ENCODE data around the gene ANO10.
"Not testable (repeated sequence)": the region's sequence is repeated elsewhere in the genome, so short reads cannot be mapped to it uniquely, and the experiment has no call there.

Gene ANO10

DNA sequence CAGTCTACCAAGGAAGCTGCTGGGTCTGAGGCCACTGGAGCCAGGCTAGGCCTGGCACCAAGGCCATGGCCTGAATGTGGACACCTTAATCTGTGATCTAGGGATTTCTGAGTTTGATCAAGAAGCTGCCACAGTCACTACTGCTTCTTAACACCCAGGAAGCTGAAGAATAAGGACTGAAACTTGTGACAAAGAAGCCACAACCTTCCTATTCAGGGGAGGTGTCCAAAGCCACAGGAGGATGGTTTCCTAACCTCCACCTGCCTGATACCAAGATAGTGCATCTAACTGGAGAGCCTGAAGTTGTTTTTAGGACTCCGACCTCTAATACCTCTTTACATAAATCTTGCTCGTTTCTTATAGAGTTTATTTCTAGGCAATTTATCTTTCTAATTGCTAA, 5.5 kb upstream of the ANO10 start:
- no peak for DNase-seq

DNA sequence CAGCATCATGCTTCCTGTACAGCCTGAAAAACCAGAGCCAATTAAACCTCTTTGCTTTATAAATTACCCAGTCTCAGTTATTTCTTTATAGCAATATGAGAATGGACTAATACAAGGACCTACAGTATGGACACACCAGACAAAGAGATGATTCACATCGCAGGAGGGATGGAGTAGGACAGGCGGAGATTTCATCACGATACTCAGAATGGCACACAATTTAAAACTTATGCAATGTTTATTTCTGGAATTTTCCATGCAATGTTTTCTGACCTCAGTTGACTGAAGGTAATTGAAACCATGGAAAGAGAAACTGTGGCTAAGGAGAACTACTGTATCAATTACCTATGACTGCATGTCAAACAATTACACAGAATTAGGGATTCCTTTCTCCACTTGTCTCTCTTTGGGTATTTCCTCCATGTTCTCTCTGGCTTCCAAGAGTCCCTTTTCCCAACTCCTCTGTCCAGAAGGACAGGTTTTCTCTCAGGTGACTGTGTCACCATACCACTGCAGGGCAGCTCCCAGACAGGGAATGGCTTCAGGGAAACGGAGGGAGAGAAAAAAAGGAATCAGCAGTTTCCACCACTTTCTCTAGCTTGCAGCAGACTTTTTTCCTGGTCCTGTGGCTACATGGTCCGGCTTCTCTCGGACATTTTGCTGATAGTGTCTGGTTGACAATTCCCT, 3.0 kb upstream of the ANO10 start:
- no peak for DNase-seq

DNA sequence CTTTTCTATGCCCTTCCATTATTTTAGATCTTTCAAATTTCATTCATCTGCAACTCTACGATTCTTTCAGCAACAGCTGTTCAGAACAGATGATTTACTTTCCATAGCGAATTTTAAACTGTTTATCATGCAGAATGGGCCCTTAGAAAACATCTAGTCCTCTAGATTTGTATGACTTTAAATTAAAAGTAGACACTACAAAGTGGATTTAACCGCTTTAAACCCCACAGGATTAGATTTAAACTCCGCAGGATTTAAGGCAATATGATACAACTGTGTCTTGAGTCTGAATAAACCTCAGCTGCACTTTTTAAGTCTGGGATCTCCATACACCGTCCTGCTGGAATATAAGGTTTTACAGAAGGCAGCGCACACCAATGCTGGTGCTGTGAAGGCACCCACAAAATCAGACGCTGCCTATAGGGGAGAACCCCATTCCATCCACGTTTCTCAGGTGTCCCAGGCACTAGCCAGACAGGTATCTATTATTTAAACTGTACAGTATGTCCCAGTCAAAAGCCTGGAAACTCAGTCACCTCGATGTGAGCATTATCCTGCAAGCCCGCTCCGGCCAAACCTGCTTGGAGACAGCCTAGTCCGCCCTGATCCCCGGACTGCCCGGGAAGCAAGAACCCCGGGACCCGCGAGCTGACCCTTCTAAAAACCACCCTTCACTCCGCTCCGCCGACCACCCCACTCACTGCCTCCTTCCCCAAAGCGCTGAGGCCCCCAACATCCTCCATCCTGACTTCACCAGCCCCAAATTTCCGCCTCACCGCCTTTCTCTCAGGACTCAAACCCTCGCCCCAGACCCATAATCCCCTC, 768 bp downstream of the ANO10 start:
- DNase-seq: peak; percentile 24 to 61

DNA sequence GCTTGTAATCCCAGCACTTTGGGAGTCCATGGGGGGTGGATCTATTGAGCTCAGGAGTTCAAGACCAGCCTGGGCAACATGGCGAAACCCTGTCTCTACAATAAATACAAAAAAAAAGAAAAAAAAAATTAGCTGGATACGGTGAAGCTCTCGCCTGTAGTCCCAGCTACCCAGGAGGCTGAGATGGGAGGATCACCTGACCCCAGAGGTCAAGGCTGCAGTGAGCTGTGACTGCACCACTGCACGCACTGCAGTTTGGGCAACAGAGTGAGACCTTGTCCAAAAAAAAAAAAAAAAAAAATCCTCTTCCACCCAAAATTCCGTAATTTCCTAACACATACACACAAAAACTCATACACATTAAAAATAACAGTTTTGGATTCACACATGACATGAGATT, 2.2 kb downstream of the ANO10 start:
- DNase-seq: no peak

DNA sequence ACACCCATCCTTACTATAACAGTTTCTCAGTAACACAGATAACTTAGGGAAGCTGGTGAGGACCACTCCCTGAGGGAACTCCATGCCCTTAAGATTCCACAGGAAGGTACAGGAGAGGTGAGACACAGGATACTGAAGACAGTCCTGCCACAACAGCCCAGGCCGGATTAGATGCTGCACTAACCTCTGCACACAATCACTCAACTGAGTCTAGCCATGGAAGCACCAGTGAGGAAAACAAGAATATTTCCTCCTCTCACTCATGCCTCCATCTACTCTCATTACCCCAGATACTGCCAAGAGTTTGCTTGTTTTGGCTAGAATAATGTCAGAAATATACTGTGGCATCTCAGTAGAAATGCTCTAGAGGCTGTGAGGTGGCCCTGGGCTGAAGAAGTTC, 3.7 kb downstream of the ANO10 start:
- DNase-seq: no peak

DNA sequence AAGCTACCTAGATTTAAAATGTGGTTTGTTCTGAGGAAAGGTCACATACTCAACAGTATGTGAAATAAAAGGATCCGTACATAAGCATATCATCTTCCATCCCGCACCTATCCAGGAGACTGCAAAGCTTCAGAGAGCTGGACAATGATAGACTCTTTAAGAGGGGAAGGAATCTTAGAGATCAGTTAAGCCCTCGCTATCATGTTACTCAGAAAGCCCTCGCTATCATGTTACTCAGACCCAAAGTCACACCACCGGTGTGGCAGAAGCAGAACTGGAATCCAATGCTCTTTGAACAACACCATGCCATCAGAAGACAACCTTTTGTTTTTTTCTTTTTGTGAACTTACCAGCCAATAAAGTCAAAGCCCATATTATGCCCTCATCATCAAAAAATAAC, 5.8 kb downstream of the ANO10 start:
- peak in 1 of 2 experiments; percentile 15 for DNase-seq

DNA sequence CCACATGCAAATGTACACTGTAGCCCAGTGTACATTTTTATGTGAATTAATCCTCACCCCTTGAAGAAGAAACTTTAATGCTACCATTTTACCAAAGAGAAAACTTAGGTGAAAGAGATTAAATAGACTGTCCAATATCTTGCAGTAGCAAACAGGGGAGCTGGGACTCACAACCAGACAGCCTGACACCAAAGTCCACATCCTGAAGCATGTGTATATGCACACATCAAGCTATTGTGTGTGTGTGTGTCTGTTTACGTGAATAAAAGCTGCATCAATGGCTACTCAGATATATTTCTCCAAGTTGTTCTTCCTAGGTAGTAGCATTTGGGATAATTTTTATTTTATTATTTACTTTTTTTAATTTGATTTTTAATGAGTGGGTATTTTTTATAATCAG, 6.7 kb downstream of the ANO10 start:
- DNase-seq: no peak

DNA sequence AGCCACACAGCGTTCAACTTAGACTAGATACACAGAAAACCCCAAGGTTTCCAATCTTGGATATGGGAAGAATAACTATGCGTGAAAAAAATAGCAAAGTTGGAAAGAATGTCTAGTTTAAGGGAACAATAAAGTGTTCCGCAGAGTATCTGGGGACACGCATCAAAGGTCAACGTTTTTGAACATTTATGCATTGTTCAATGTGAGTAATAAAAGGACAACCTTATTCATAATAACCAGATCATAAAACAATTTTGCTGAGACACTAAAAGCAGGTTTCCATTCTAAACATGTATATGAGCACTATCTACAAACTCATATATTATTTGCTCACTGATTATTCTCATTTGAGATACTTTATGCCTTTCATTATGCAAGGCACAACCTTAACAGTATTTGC, 7.8 kb downstream of the ANO10 start:
- DNase-seq: no peak

DNA sequence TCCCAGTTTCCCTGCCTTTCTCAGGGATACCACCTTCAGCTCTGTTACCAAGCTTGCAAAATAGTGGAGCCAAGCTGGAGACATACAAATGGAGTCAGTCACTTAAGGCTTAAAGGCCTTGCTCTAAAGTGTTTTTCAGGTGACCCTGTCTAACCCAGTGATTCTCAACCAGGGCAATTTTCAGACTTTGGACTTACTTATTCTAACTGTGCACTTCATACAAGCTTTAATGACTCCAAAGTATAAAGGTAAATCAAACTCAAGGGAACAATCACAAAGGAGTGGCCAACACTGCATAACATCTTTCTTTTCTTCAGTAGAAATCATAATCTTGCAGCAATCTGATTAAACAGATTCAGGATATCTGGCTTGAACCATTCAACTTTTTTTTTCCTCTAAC, 9.4 kb downstream of the ANO10 start:
- no peak for DNase-seq

DNA sequence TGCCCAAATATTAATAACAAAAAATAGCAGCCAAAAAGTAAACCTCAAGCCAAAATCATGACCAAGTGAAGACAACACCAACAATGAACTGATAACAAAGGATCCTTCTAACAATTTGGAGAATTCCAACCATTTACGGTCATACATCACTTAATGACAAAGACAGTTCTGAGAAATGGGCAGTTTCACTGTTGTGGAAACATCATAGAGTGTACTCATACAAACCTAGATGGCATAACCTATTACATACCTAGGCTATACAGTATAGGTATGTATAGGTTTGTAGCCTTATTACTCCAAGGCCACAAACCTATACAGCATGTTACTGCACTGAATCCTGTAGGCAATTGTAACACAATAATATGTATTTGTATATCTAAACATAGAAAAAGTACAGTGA, 12.4 kb downstream of the ANO10 start:
- DNase-seq: no peak

DNA sequence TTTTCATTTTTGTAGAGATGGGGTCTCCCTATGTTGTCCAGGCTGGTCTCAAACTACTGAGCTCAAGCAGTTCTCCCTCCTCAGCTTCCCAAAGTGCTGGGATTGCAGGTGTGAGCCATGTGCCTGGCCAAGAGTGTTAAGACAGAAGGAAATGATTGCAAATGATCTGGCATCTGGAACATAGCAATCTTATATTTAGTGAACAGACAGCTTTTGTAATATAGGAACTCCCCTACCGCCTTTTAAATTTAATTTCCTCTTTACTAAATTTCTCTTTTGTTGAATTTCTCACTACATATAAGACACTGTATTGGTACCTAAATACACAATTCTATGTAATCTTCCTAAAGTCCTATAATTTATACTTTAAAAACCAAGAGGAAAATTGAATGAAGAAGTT, 13.1 kb downstream of the ANO10 start:
- DNase-seq: no peak

DNA sequence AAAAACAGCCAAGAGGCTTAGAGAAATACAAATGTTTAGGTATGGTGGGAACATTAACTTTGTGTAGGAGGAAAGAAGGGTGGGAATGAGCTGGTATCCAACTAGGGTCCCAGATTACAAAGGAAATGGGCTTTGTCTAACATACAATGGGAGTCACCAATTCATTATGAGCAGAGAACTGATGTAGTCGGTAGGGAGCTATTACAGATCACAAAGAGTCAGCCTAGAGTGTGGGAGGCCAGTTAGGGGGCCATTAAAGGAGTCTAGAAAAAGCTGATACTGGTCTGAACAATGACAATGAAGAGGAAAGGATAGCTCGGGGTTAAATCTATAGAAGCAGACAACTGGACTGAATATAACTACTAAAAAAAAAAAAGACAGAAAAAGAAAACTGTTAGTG, 15.5 kb downstream of the ANO10 start:
- no peak for DNase-seq

DNA sequence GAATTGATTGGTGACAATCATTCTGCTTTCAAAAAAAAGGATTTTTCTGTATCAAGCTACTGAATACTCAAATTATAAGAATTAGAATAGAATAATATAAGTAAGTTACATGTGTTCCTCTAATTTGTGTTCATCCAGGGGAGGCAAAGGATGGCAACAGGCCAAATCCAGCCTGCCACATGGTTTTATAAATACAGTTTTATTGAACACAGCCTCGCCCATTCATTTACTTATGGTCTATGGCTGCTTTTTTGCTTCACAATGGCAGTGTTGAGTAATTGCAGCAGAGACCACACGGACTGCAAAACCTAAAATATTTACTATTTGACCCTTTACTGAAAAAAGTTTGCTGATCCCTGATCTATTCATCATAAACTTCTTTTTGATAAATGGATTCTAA, 21.9 kb downstream of the ANO10 start:
- not testable (repeated sequence) for DNase-seq

DNA sequence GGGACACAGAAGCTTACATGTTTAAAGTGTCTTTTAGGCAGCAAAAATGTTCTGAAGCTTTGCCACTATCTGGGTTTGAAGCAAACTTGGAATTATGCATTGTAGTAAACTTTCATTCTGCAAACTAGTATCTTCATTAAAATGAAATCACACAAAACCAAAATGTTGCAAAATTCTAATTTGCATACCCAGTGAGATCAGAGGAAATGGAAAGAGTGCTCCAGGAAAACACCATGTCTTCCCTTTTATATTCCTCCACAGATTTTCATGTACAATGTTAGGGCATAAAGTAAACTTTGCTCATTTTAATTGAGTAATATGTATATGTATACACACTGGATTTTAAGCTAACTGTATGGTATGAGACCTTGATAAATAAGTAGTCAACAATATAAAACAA, 23.9 kb downstream of the ANO10 start:
- DNase-seq: no peak

DNA sequence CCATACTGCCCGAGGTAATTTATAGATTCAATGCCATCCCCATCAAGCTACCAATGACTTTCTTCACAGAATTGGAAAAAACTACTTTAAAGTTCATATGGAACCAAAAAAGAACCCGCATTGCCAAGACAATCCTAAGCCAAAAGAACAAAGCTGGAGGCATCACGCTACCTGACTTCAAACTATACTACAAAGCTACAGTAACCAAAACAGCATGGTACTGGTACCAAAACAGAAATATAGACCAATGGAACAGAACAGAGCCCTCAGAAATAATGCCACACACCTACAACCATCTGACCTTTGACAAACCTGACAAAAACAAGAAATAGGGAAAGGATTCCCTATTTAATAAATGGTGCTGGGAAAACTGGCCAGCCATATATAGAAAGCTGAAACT, 25.6 kb downstream of the ANO10 start:
- DNase-seq: not testable (repeated sequence)

DNA sequence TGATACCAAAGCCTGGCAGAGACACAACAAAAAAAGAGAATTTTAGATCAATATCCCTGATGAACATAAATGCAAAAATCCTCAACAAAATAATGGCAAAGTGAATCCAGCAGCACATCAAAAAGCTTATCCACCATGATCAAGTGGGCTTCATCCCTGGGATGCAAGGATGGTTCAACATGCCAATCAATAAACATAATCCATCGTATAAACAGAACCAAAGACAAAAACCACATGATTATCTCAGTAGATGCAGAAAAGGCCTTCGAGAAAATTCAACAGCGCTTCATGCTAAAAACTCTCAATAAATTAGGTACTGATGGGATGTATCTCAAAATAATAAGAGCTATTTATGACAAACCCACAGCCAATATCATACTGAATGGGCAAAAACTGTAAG, 26.5 kb downstream of the ANO10 start:
- DNase-seq: not testable (repeated sequence)

DNA sequence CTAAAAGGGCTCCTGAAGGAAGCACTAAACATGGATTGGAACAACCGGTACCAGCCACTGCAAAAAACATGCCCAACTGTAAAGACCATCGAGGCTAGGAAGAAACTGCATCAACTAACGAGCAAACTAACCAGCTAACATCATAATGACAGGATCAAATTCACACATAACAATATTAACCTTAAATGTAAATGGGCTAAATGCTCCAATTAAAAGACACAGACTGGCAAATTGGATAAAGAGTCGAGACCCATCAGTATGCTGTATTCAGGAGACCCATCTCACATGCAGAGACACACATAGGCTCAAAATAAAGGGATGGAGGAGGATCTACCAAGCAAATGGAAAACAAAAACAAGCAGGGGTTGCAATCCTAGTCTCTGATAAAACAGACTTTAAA, 28.2 kb downstream of the ANO10 start:
- DNase-seq: not testable (repeated sequence)

DNA sequence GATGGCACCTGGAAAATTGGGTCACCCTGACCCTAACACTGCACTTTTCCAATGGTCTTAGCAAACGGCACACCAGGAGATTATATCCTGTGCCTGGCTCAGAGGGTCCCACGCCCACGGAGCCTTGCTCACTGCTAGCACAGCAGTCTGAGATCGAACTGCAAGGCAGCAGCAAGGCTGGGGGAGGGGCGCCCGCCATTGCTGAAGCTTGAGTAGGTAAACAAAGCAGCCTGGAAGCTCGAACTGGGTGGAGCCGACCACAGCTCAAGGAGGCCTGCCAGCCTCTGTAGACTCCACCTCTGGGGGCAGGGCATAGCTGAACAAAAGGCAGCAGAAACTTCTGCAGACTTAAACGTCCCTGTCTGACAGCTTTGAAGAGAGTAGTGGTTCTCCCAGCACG, 29.9 kb downstream of the ANO10 start:
- DNase-seq: not testable (repeated sequence)

DNA sequence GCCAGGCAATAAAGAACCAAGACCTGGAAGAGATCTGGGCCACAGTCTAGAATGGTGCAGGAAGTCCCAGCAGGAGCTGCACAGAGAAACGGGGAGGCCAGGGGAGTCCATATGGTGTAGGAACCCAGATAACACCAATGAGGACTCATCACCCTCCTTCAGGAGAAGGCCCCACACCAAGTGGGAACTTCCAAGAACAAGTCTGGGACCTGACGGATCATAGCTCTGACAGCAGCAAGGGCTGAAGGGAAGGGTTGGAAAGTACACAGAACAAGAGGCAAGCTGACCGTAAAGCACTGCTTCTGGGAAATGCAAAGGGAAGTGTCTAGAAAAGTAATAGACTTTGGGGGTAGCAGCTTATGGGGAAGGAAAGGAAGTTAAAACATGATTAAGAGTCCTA, 34.5 kb downstream of the ANO10 start:
- DNase-seq: no peak

DNA sequence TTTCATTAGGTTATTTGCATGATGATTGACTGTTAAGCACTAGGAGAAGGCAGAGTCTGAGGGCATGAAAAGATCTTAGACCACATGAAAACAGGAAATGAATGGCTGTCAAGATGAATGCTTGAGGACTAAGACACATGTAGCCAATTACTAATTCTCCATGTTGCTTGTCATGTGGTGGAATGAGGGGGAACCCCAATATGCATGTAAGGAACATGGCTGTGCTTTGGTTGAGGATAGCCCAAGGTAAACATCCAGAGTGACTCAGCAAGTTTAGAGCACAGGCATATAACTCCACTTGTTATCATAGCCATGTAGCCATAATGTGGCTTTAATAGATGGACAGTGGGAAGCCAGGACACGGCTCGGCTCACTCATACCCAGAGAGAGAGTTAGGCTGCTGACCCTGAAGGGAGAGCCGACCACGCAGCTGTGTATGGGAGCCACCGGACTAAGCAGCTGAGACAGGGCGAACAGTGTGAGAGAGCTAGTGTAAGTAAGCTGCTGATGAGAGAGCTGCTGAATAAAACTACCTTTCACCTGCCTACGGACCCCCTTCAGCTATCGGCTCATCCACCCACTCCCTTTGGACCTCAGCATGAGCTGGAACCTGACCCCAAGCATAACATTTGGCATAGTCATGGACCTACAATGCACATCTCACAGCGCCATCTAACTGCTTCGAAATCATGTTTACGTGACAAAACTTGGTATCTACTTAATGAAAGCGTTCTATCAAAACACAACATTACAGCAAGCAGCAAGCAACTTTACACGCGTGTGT, 37.6 kb downstream of the ANO10 start:
- no peak for DNase-seq

DNA sequence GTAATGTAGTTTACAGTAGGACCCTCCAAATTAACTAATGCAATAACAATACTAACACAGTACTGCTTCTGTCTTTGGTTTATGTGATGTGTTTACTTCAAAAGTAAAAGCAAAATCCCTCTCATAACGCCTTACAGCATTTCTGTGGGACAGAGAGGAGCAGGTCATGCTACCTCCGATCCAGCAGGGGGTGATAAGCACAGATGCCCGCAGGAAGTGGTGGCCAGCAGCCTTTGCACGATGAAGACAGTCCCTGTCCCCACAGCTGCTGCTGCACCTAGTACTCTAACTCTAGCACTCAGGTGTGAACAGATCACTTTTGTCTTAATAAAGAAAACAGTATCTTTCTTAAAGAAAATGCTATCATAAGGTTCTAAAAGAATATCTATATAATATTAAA, 38.3 kb downstream of the ANO10 start:
- DNase-seq: peak in 1 of 2 experiments; percentile 1

DNA sequence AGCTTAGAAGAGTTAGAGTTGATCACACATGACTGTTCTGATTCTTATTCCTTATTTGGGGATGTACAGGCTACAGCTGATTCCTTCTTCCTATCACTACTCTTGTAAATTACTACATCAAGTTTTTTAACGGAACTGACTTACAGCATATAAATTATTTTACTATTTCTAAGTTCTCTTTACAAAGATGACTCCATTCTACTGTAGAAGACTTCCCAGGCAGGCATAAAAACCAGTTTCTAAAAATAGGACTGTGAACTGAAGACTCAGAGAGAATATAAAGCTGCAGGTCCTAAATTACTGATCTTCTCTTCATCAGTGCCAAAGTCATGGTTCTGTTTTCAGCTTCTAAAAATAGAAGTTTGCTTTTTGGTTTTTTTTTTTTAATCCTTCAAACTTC, 38.9 kb downstream of the ANO10 start:
- DNase-seq: no peak

DNA sequence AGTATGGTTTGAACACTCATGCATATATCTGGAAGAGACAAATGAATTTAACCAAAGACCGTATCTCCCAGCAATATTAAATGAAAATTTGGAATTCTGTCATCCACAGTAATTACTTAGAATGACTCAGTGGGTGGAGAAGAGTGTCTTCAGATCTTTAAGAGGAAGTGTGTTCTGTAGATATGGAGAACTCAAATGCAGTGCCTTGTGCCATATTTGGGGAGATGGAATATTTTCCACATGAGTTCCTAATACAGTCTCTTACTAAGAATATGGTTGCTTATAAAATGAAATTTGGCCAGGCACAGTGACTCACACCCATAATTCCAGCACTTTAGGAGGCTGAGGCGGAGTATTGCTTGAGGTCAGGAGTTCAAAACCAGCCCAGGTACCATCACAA, 40.5 kb downstream of the ANO10 start:
- DNase-seq: no peak

DNA sequence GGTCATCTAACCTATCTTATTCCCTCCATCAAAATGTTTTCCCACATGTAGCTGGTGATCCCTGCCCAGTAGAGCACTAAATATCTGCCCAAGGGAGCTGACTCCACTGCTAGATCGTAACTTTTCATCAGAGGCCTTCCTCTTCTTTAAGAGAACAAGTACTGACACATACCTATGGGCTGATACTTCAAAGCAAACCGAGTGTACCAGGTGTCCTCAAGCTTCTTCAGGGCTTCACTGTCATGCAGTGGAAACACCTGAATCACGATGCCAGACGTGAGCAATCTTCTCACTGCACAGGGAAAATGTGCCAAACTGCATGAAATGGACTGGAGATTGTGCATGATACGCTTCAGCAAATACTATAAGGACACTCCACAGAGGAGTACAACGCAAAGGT, 41.6 kb downstream of the ANO10 start:
- DNase-seq: no peak
